Measurements from ENCODE around the gene SCGN. TPM values are rescaled to one million over a fixed set of nuclear protein-coding genes. Genes with fewer than 3 reads are reported as not detected.

The SCGN gene
- total and polyA plus RNA-seq, 9 of the 15 experiments (the other 6 are each of a cell fraction or from before 2014, with no cell fraction given): not detected

DNA sequence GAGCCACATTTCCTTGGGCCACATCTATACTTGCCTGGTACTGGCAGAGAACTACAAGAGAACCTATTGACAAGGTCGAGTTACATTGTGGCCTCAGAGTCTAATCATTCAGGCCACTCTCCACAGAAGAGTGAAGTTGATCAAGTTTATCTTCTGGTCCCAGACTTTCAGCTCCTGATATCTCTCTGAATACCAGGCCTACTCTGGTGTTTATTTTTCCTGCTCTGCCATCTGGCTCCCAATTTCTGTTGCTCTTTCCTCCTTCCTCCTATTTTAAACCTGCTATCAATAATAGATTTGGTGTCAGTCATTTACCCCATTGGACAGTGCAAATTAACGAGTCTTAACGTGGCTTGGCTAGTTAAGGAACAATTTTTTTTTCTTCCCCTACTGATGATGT is 46.6 kb downstream of the SCGN start (continued):
- TF ChIP-seq, protein P1, sequence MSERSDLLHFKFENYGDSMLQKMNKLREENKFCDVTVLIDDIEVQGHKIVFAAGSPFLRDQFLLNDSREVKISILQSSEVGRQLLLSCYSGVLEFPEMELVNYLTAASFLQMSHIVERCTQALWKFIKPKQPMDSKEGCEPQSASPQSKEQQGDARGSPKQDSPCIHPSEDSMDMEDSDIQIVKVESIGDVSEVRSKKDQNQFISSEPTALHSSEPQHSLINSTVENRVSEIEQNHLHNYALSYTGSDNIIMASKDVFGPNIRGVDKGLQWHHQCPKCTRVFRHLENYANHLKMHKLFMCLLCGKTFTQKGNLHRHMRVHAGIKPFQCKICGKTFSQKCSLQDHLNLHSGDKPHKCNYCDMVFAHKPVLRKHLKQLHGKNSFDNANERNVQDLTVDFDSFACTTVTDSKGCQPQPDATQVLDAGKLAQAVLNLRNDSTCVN (CRISPR knock-in tag; IDR thresholded peaks at IDR 0.05): no peak
- no peak for TF ChIP-seq HMG20B (CRISPR knock-in tag; IDR thresholded peaks at IDR 0.05)
- peak; percentile 76; the same call in 1 of the 2 replicates for TF ChIP-seq CC2D1A (IDR thresholded peaks at IDR 0.05)
- TF ChIP-seq TBL1XR1 (IDR thresholded peaks at IDR 0.05; ENCODE audit: low read length in 2 of 2): peak in 1 of 2 experiments; percentile 63; a peak in 1 of 4 replicates
- TF ChIP-seq, protein P2, sequence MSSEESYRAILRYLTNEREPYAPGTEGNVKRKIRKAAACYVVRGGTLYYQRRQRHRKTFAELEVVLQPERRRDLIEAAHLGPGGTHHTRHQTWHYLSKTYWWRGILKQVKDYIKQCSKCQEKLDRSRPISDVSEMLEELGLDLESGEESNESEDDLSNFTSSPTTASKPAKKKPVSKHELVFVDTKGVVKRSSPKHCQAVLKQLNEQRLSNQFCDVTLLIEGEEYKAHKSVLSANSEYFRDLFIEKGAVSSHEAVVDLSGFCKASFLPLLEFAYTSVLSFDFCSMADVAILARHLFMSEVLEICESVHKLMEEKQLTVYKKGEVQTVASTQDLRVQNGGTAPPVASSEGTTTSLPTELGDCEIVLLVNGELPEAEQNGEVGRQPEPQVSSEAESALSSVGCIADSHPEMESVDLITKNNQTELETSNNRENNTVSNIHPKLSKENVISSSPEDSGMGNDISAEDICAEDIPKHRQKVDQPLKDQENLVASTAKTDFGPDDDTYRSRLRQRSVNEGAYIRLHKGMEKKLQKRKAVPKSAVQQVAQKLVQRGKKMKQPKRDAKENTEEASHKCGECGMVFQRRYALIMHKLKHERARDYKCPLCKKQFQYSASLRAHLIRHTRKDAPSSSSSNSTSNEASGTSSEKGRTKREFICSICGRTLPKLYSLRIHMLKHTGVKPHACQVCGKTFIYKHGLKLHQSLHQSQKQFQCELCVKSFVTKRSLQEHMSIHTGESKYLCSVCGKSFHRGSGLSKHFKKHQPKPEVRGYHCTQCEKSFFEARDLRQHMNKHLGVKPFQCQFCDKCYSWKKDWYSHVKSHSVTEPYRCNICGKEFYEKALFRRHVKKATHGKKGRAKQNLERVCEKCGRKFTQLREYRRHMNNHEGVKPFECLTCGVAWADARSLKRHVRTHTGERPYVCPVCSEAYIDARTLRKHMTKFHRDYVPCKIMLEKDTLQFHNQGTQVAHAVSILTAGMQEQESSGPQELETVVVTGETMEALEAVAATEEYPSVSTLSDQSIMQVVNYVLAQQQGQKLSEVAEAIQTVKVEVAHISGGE (CRISPR knock-in tag; IDR thresholded peaks at IDR 0.05): peak in 1 of 3 experiments; percentile 61; a peak in 1 of 6 replicates
- TF ChIP-seq TEAD4 (IDR thresholded peaks at IDR 0.05; ENCODE audit: low read length): peak; percentile 95
- TF ChIP-seq TEAD4 (CRISPR knock-in tag; IDR thresholded peaks at IDR 0.05; ENCODE audit: borderline replicate concordance): no peak
- 0 out of 2 replicates have a peak, but pooled peaks have one; percentile 34 for TF ChIP-seq ZNF584 (CRISPR knock-in tag; IDR thresholded peaks at IDR 0.05; ENCODE audit: low read depth)
- peak; percentile 89 for TF ChIP-seq NCOR1 (IDR thresholded peaks at IDR 0.05)
- TF ChIP-seq TAF9B (IDR thresholded peaks at IDR 0.05; ENCODE audit: partially characterized antibody): no peak
- no peak for TF ChIP-seq HDAC8 (tag; IDR thresholded peaks at IDR 0.05)
- TF ChIP-seq NRF1 (conservative IDR thresholded peaks at IDR 0.05 in 1 of 2, IDR thresholded peaks at IDR 0.05 in 1 of 2): no peak
- TF ChIP-seq, protein P3, sequence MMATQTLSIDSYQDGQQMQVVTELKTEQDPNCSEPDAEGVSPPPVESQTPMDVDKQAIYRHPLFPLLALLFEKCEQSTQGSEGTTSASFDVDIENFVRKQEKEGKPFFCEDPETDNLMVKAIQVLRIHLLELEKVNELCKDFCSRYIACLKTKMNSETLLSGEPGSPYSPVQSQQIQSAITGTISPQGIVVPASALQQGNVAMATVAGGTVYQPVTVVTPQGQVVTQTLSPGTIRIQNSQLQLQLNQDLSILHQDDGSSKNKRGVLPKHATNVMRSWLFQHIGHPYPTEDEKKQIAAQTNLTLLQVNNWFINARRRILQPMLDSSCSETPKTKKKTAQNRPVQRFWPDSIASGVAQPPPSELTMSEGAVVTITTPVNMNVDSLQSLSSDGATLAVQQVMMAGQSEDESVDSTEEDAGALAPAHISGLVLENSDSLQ (IDR thresholded peaks at IDR 0.05): peak; percentile 59
- no peak for TF ChIP-seq GABPB1 (CRISPR knock-in tag; IDR thresholded peaks at IDR 0.05)
- no peak for TF ChIP-seq SAFB2 (IDR thresholded peaks at IDR 0.05; ENCODE audit: borderline replicate concordance, low read depth, low read length, severe bottlenecking)
- TF ChIP-seq, protein P4, sequence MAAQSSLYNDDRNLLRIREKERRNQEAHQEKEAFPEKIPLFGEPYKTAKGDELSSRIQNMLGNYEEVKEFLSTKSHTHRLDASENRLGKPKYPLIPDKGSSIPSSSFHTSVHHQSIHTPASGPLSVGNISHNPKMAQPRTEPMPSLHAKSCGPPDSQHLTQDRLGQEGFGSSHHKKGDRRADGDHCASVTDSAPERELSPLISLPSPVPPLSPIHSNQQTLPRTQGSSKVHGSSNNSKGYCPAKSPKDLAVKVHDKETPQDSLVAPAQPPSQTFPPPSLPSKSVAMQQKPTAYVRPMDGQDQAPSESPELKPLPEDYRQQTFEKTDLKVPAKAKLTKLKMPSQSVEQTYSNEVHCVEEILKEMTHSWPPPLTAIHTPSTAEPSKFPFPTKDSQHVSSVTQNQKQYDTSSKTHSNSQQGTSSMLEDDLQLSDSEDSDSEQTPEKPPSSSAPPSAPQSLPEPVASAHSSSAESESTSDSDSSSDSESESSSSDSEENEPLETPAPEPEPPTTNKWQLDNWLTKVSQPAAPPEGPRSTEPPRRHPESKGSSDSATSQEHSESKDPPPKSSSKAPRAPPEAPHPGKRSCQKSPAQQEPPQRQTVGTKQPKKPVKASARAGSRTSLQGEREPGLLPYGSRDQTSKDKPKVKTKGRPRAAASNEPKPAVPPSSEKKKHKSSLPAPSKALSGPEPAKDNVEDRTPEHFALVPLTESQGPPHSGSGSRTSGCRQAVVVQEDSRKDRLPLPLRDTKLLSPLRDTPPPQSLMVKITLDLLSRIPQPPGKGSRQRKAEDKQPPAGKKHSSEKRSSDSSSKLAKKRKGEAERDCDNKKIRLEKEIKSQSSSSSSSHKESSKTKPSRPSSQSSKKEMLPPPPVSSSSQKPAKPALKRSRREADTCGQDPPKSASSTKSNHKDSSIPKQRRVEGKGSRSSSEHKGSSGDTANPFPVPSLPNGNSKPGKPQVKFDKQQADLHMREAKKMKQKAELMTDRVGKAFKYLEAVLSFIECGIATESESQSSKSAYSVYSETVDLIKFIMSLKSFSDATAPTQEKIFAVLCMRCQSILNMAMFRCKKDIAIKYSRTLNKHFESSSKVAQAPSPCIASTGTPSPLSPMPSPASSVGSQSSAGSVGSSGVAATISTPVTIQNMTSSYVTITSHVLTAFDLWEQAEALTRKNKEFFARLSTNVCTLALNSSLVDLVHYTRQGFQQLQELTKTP (IDR thresholded peaks at IDR 0.05; ENCODE audit: low read depth in 1 of 2, partially characterized antibody in 2 of 2): no peak
- TF ChIP-seq LEF1 (IDR thresholded peaks at IDR 0.05): peak; percentile 39; the same call in 1 of the 2 replicates

Measured in K562 (cell line).